ENCODE data around the gene TELO2.
A peak's percentile ranks its signal among the peaks of the same experiment; 100 is the strongest.
"Not testable (repeated sequence)": the region's sequence is repeated elsewhere in the genome, so short reads cannot be mapped to it uniquely, and the experiment has no call there.

TELO2 gene

GRCh38 chr16:1457489-1458245 is 35.5 kb upstream of the TELO2 start:
- DNase-seq (ENCODE audit: low read depth in 2 of 2): no peak

GRCh38 chr16:1458336-1458976 is 34.7 kb upstream of the TELO2 start:
- peak in 1 of 2 experiments; percentile 4 for DNase-seq (ENCODE audit: low read depth in 2 of 2)

- no peak for DNase-seq (ENCODE audit: low read depth in 2 of 2)
These were observed 34.2 kb upstream of the TELO2 start for GRCh38 chr16:1458977-1459341.

- no peak for DNase-seq (ENCODE audit: low read depth in 2 of 2)
These were observed 33.2 kb upstream of the TELO2 start for GRCh38 chr16:1459967-1460366.

GRCh38 chr16:1460602-1461138 is 32.5 kb upstream of the TELO2 start:
- no peak for DNase-seq (ENCODE audit: low read depth in 2 of 2)

- no peak for DNase-seq (ENCODE audit: low read depth in 2 of 2)
These were observed 32.0 kb upstream of the TELO2 start for GRCh38 chr16:1461146-1461545.

GRCh38 chr16:1464196-1464893 is 28.8 kb upstream of the TELO2 start:
- no peak for DNase-seq (ENCODE audit: low read depth in 2 of 2)

- DNase-seq (ENCODE audit: low read depth in 2 of 2): no peak
These were observed 28.1 kb upstream of the TELO2 start for GRCh38 chr16:1464894-1465566.

- no peak for DNase-seq (ENCODE audit: low read depth in 2 of 2)
These were observed 27.6 kb upstream of the TELO2 start for GRCh38 chr16:1465567-1465915.

GRCh38 chr16:1466054-1466453 is 27.1 kb upstream of the TELO2 start:
- DNase-seq (ENCODE audit: low read depth in 2 of 2): no peak

- DNase-seq (ENCODE audit: low read depth in 2 of 2): no peak
These were observed 26.1 kb upstream of the TELO2 start for GRCh38 chr16:1466968-1467521.

GRCh38 chr16:1468426-1468810 is 24.7 kb upstream of the TELO2 start:
- DNase-seq (ENCODE audit: low read depth in 2 of 2): no peak

- DNase-seq (ENCODE audit: low read depth in 2 of 2): not testable (repeated sequence)
These were observed 24.0 kb upstream of the TELO2 start for GRCh38 chr16:1469141-1469540.

GRCh38 chr16:1469693-1470201 is 23.4 kb upstream of the TELO2 start:
- DNase-seq (ENCODE audit: low read depth in 2 of 2): no peak

- no peak for DNase-seq (ENCODE audit: low read depth in 2 of 2)
These were observed 22.5 kb upstream of the TELO2 start for GRCh38 chr16:1470481-1471251.

GRCh38 chr16:1471569-1472194 is 21.5 kb upstream of the TELO2 start:
- DNase-seq (ENCODE audit: low read depth in 2 of 2): no peak

- no peak for DNase-seq (ENCODE audit: low read depth in 2 of 2)
These were observed 20.2 kb upstream of the TELO2 start for GRCh38 chr16:1472974-1473373.

GRCh38 chr16:1474082-1474795 is 18.9 kb upstream of the TELO2 start:
- no peak for DNase-seq (ENCODE audit: low read depth in 2 of 2)

- DNase-seq (ENCODE audit: low read depth in 2 of 2): peak; percentile 52 to 54
These were observed 18.2 kb upstream of the TELO2 start, which contains the start of gene CLCN7 for GRCh38 chr16:1474796-1475551. Gene CLCN7 (minus strand): TSS chr16:1475028. CDS start chr16:1474974, 54 bp downstream.
